Central memory CD8-positive, alpha-beta T cell (primary cell): Measurements from ENCODE around the gene LMO7.
"Not testable (repeated sequence)": the region's sequence is repeated elsewhere in the genome, so short reads cannot be mapped to it uniquely, and the experiment has no call there.

ENCODE experiments used
- ATAC-seq: fragments of 150-1000 bp; cut with Tn5 transposase; replicated peaks from 2 replicates; pipeline ENCODE4 v1.10.0; 2022; ENCODE audit warnings: mild to moderate bottlenecking, moderate FRiP score, moderate number of reproducible peaks; ENCODE audit not compliant: poor library complexity, severe bottlenecking; ENCODE audit errors: extremely low read depth
- DNase-seq, 2 donors: peaks; one replicate each; pipeline ENCODE4 v3.0.0; 2021; ENCODE audit warnings: low spot score in 2 of 2
- H3K27ac Mint-ChIP-seq: one replicate; pipeline ENCODE4 v1.8.0; 2022; ENCODE audit warnings: low read depth, mild to moderate bottlenecking, moderate library complexity, mixed read lengths
- H3K27me3 Mint-ChIP-seq: one replicate; pipeline ENCODE4 v1.8.0; 2022; ENCODE audit warnings: mixed read lengths
- H3K36me3 Mint-ChIP-seq: one replicate; pipeline ENCODE4 v1.8.0; 2022; ENCODE audit warnings: mild to moderate bottlenecking, moderate library complexity, mixed read lengths; ENCODE audit not compliant: insufficient read depth
- H3K4me1 Mint-ChIP-seq: one replicate; pipeline ENCODE4 v1.8.0; 2022; ENCODE audit warnings: mixed read lengths
- H3K4me3 Mint-ChIP-seq: one replicate; pipeline ENCODE4 v1.8.0; 2022; ENCODE audit warnings: mild to moderate bottlenecking, moderate library complexity, mixed read lengths
- H3K9me3 Mint-ChIP-seq: one replicate; pipeline ENCODE4 v1.8.0; 2022; ENCODE audit warnings: mixed read lengths

LMO7 gene

DNA sequence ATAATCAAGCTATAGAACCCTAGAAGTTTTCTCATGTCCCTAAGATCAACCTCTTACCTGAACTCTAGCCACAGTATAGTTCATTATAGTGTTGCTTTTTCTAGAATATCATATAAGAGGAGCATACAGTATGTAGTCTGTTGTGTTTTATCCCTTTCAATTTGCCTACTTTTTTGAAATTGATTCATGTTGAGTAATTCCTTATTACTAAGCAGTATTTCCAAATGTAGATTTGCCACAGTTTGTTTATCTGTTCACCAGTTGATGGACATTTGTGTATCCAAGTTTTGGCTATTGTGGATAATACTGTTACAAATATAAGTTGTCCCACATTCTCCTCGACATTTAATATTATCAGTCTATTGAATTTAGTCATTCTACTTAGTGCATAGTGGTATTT, 138.0 kb downstream of the LMO7 start:
- Mint-ChIP-seq H3K9me3 (peaks cover 5% of the 10 kb centered on the region), H3K4me1 (no peaks in the 10 kb centered on the region), H3K27ac (no peak overlapping the region), H3K4me3 (no peak overlapping the region), H3K36me3 (no peaks in the 10 kb centered on the region), H3K27me3 (no peaks in the 10 kb centered on the region)
- ATAC-seq = no peak
- DNase-seq = no peak

DNA sequence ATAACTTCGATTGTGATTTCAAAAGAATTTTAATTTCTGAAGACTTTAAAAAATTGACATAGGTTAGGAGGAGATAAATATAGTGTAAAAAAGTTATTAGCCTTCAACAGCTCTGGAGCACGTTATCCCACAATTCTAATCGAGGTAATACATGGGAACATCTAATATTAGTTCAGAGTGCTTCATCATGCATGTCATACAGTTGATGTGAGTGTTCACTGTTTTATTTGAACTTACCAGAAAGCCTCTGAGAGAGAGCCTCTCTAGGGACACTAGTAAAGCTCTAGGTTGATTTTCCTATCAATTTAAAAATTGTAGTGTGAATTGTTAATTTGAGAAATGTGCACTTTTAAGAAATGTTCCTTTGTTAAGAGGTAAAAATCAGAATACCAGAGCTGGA, 140.4 kb downstream of the LMO7 start:
- peaks cover 15% of the 10 kb centered on the region for H3K9me3 Mint-ChIP-seq
- H3K36me3 Mint-ChIP-seq = no peaks in the 10 kb centered on the region
- H3K27me3 Mint-ChIP-seq = no peaks in the 10 kb centered on the region
- no peak overlapping the region for H3K4me3 Mint-ChIP-seq
- H3K27ac Mint-ChIP-seq = no peak overlapping the region
- no peaks in the 10 kb centered on the region for H3K4me1 Mint-ChIP-seq
- ATAC-seq = no peak
- DNase-seq = no peak

DNA sequence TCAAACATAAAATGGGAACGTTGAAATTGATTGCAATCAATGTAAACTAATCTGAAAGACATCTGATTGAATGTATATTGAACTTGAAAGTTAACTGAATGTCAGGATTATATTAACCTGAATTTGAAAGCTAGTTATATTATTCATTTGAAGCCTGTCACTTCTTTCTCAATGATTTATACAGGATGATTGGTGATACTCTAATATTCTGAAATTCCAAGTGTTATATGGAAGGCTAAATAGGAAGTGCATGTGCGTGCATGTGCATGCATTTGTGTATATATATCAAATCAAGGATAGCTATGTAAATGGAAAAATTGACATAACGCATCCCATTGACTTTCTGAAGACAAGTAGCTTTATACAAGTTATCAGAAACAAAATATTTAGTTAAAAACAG, 143.3 kb downstream of the LMO7 start:
- no peaks in the 10 kb centered on the region for H3K27me3 Mint-ChIP-seq
- peaks cover 15% of the 10 kb centered on the region for H3K9me3 Mint-ChIP-seq
- H3K4me3 Mint-ChIP-seq = no peak overlapping the region
- ATAC-seq (no peak), DNase-seq (no peak)
- no peaks in the 10 kb centered on the region for H3K4me1 Mint-ChIP-seq
- H3K27ac Mint-ChIP-seq = no peak overlapping the region
- H3K36me3 Mint-ChIP-seq = no peaks in the 10 kb centered on the region

DNA sequence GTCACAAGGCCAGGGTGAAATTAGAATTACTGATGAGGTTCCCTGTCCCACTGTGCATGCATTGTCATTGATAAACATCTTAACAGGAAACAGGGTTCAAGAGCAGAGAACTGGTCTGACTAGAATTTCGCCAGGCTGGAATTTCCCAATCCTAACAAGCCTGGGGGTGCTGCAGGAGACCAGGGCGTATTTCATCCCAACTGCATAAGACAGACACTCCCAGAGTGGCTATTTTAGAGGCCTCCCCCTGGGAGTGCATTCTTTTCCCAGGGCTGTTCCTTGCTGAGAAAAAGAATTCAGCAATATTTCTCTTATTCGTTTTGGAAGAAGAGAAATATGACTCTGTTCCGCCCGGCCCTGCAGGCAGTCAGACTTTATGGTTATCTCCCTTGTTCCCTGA, 144.0 kb downstream of the LMO7 start:
- not testable (repeated sequence) for DNase-seq, H3K27me3 Mint-ChIP-seq, H3K4me1 Mint-ChIP-seq, H3K36me3 Mint-ChIP-seq, H3K27ac Mint-ChIP-seq, ATAC-seq, H3K4me3 Mint-ChIP-seq
- peaks cover 15% of the 10 kb centered on the region for H3K9me3 Mint-ChIP-seq

DNA sequence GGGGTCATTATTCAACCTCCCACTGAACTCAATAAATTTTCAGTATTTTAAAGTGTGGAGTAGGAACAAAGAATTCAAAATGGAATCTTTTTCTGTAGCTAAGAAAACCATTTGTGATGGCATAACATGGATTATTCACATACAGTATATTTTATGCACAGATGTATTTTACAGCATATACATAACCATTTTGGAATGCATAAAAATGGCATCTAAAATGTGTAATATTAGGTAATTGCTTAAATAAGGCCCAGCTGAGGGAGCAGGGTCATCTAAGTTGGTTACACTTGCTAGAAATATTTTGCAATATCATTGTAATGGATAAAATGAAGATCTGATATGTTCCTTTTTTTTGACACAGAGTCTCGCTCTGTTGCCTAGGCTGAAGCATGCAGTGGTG, 146.9 kb downstream of the LMO7 start:
- Mint-ChIP-seq H3K36me3 (no peaks in the 10 kb centered on the region), H3K9me3 (peaks cover 15% of the 10 kb centered on the region), H3K27ac (no peak overlapping the region), H3K27me3 (no peaks in the 10 kb centered on the region), H3K4me1 (no peaks in the 10 kb centered on the region), H3K4me3 (no peak overlapping the region)
- ATAC-seq (no peak), DNase-seq (no peak)

DNA sequence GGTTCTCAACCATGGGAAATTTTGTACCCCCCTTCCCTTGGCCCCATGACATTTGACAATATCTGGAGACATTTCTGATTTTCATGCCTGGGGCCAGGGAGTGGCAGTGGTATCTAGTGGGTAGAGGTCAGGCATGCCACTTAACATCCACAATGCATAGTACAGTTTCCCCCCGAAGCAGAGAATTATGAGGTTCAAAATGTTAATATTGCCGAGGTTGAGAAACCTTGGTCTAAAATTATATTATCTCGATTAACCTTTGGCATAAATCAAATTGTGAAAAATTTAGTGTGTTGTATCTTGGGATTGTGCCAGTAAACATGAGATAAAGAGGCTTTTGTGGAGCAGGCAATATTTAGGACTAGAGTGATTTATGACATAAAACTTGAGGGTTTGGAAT, 147.9 kb downstream of the LMO7 start:
- no peaks in the 10 kb centered on the region for H3K4me1 Mint-ChIP-seq
- ATAC-seq (no peak), DNase-seq (no peak)
- H3K9me3 Mint-ChIP-seq = peaks cover 11% of the 10 kb centered on the region
- no peak overlapping the region for H3K27ac Mint-ChIP-seq
- H3K4me3 Mint-ChIP-seq = no peak overlapping the region
- no peaks in the 10 kb centered on the region for H3K27me3 Mint-ChIP-seq
- H3K36me3 Mint-ChIP-seq = no peaks in the 10 kb centered on the region

DNA sequence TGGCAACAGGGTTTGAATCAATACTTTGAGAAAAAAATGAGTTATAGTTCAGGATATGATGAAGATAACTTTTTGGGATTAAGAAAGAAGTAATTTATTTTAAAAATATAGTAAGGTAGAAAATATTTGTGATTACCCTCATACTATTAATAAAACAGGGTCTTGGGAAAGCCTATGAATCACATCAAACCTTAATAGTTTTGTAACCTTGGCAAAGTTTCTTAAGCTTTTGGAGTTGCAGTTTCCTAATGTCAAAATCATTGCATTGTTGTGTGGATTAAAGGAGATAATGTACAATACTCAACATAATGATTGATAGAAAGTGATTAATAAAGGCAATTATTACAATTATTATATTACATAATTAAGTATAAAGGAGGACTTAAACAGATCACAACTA, 149.0 kb downstream of the LMO7 start:
- ATAC-seq = no peak
- Mint-ChIP-seq H3K27ac (no peak overlapping the region), H3K9me3 (peaks cover under 1% of the 10 kb centered on the region), H3K27me3 (no peaks in the 10 kb centered on the region), H3K36me3 (no peaks in the 10 kb centered on the region), H3K4me3 (no peak overlapping the region), H3K4me1 (no peaks in the 10 kb centered on the region)
- DNase-seq = no peak

DNA sequence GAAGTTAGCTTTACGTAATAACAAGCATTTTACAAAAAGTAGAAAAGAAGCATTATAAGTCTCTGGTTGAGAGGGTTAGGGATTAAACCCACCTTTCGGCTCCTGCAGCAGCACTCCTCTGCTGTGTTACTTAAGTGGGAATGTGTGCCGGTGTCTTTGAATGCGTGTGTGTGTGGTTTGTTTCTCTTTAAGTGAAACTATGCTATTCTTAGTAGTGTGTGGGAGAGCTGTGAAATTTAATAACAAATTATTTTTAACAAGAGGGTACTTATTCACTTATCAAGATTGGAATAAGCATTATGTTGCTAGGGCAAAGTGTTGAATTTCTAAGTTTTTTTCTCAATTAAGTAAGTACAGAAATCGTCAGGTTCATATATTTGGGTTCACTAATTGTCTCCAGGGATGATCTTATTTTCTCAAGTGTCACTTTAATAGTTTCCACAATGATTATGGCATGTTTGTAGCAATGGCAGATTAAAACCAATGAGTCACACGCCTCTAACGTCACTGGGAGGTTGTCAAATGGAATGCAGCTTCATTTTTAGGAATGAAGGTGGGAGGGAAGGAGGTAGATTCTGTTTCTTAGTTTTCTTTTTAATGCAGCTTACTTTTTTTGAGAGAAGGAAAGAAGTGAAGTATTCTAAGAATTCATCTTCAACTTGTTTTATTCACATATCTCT, 151.3 kb downstream of the LMO7 start:
- DNase-seq (no peak), ATAC-seq (no peak)
- Mint-ChIP-seq H3K27me3 (no peaks in the 10 kb centered on the region), H3K4me3 (no peak overlapping the region), H3K4me1 (no peaks in the 10 kb centered on the region), H3K9me3 (no peaks in the 10 kb centered on the region), H3K27ac (no peak overlapping the region), H3K36me3 (no peaks in the 10 kb centered on the region)

DNA sequence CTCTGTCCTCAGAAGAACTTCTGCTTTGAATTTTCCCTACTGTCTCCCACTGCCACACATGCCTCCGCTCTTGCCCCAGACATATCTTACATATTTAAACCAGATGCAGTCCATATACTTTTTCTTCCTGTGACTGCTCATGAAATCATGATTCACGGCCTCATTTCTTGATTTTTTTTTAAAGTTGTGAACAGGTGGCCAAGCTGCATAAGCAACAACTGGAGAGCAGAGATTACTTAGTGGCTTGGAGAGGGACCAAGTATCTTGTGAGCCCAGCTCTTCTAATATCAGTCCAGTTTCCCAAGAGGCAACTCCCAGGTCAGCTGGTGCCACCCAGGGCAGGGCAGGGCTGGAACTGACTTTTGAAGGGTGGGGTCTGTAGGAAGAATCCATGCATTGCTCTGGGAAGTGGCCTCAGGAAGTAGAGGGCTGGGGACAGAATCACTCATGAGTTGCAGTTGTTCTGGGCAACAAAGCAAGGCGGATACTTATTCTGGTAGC, 152.4 kb downstream of the LMO7 start:
- H3K27ac Mint-ChIP-seq = no peak overlapping the region
- H3K36me3 Mint-ChIP-seq = no peaks in the 10 kb centered on the region
- no peak for DNase-seq

DNA sequence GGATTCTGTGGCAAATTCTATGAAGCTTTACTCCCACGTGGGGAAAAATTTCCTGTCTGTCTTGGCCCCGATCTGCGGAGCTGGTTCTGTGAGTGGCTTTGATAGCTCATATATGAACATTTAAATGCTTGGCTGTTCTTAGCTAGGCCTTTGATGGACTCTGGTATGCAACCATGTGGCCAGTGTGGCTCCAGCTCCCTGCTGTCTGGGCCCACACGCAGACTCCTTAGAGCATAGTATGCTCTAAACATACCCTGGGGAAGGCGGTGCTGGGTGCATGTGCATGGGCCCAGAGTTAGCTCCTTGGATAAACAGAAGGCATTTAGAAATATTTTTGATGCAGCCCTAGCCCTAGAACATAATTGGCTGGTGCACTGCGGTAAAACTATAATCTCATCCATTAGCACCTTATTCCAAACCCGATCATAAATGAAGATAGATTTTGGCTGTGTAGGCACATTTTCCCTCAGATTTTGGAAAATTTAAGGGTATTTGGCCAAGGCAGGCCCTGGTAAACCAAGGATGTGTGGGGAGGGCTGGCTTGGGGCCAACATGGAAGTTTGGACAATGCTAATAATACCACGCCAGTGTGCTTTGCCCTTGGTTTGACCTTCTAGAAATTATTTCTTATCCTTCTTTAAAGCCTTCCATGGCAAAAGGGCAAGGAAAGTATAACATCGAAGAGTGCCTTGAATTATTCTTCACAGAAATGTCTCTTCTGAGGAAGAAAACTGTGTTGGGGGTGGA, 153.5 kb downstream of the LMO7 start:
- Mint-ChIP-seq H3K4me1 (no peaks in the 10 kb centered on the region), H3K27ac (no peak overlapping the region), H3K9me3 (no peaks in the 10 kb centered on the region), H3K36me3 (no peaks in the 10 kb centered on the region), H3K27me3 (no peaks in the 10 kb centered on the region), H3K4me3 (no peak overlapping the region)
- no peak for ATAC-seq
- DNase-seq = no peak

More for the DNA sequence above, 152.4 kb downstream of the LMO7 start:
- no peaks in the 10 kb centered on the region for H3K27me3 Mint-ChIP-seq
- ATAC-seq = no peak
- H3K4me1 Mint-ChIP-seq = no peaks in the 10 kb centered on the region
- H3K9me3 Mint-ChIP-seq = no peaks in the 10 kb centered on the region
- no peak overlapping the region for H3K4me3 Mint-ChIP-seq

DNA sequence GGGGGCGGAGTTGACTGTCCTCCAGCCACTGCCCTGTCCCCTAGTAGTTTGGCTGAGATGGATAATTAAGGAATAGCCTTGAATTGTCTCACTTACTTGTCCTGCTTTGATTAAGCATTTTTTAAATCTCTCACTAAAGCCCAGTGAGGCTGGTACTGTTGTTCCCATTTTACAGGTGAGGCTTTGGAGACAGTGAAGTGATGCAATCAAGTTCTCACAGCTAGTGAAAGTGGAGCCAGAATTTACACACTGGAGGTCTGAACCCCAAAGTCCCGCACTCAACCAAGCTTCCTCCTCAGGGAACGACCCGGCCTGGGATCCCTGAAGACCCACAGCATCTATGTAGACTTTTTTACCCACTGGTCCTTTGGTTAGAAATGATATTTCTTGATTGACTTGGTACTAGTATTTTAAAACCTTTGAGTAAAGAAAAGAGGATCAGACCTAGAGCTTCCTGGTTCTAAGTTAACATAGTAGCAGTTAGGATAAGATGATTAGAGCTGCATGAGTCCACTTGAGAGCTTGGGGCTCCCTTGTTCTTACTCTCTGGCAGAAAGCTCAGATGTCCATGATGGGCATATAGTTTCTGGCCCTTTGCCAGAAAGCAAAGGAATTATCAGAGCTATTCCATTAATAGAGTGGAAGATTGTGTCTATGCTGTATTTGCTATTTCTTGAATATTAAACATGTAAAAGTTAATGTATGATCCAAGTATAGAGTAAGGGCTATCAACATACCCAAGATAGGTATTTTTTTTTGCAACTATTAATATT, 154.3 kb downstream of the LMO7 start:
- Mint-ChIP-seq H3K9me3 (no peaks in the 10 kb centered on the region), H3K4me1 (no peaks in the 10 kb centered on the region), H3K27me3 (no peaks in the 10 kb centered on the region), H3K36me3 (no peaks in the 10 kb centered on the region), H3K4me3 (no peak overlapping the region), H3K27ac (no peak overlapping the region)
- ATAC-seq (no peak), DNase-seq (no peak)

DNA sequence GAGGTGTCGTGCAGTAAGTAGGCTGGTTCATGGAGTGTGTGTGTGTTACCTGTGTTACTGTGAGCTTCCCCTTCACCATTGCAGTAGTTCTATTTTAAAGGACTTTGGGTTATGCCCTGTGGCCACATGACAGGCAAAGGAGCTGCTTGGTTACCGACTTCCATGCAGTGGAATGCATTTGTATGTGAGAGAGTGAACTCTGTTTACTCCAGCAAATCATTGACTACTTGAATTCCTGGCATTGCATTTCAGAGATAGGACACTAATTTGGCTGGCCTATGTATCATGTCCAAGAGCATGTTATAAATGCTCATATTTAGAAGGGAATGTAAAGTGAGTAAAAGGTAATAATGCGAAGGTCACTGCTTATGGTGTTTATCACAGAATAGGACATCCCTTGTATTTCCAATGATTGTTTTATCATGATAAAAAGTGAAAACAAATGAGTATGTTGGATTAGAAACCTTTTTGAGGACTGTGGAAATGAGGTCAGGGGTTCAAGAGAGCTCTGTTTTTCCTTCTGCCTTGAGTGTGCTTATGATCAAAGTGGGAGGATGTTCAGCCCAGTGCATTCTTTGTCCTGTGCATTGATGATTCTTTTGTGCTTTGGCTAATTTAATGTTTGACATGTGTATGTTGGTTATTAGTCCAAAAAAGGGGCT, 156.5 kb downstream of the LMO7 start:
- no peak for DNase-seq
- H3K9me3 Mint-ChIP-seq = no peaks in the 10 kb centered on the region
- no peaks in the 10 kb centered on the region for H3K27me3 Mint-ChIP-seq
- ATAC-seq = no peak
- no peak overlapping the region for H3K4me3 Mint-ChIP-seq
- H3K36me3 Mint-ChIP-seq = no peaks in the 10 kb centered on the region
- no peaks in the 10 kb centered on the region for H3K4me1 Mint-ChIP-seq
- H3K27ac Mint-ChIP-seq = no peak overlapping the region
